D341Med (cell line): ENCODE measurements around the gene SH3RF3.

Experiments
- DNase-seq: peaks from one replicate; pipeline ENCODE4 v3.0.0; 2012; ENCODE audit warnings: low spot score

The SH3RF3 gene

GRCh38 chr2:109507217-109507616 lies 378.2 kb downstream of the SH3RF3 start:
- DNase-seq: no peak

- DNase-seq: no peak
Measured at GRCh38 chr2:109507828-109508227, 378.8 kb downstream of the SH3RF3 start.

GRCh38 chr2:109508556-109508955 lies 379.6 kb downstream of the SH3RF3 start:
- no peak for DNase-seq

GRCh38 chr2:109510136-109511028 lies 381.4 kb downstream of the SH3RF3 start:
- peak; percentile 85 for DNase-seq

GRCh38 chr2:109511168-109511567 lies 382.2 kb downstream of the SH3RF3 start:
- no peak for DNase-seq

GRCh38 chr2:109512076-109512475 lies 383.1 kb downstream of the SH3RF3 start:
- DNase-seq: no peak

- DNase-seq: no peak
Measured at GRCh38 chr2:109513230-109513629, 384.2 kb downstream of the SH3RF3 start.

GRCh38 chr2:109513749-109514588 lies 385.0 kb downstream of the SH3RF3 start:
- DNase-seq: no peak

GRCh38 chr2:109514857-109515256 lies 385.9 kb downstream of the SH3RF3 start:
- DNase-seq: no peak

GRCh38 chr2:109516445-109517117 lies 387.6 kb downstream of the SH3RF3 start:
- peak; percentile 87 for DNase-seq

- DNase-seq: no peak
Measured at GRCh38 chr2:109517118-109517889, 388.3 kb downstream of the SH3RF3 start.

- no peak for DNase-seq
Measured at GRCh38 chr2:109519513-109519912, 390.5 kb downstream of the SH3RF3 start.

- peak; percentile 75 for DNase-seq
Measured at GRCh38 chr2:109521233-109522062, 392.4 kb downstream of the SH3RF3 start.

- no peak for DNase-seq
Measured at GRCh38 chr2:109522063-109522374, 393.0 kb downstream of the SH3RF3 start.

- no peak for DNase-seq
Measured at GRCh38 chr2:109523121-109523520, 394.1 kb downstream of the SH3RF3 start.

GRCh38 chr2:109523536-109524361 lies 394.7 kb downstream of the SH3RF3 start:
- no peak for DNase-seq

GRCh38 chr2:109525836-109526235 lies 396.8 kb downstream of the SH3RF3 start:
- DNase-seq: no peak

GRCh38 chr2:109526442-109526970 lies 397.5 kb downstream of the SH3RF3 start:
- no peak for DNase-seq

GRCh38 chr2:109527079-109527478 lies 398.1 kb downstream of the SH3RF3 start:
- DNase-seq: no peak
